Measurements from ENCODE around the gene ANKAR.

GRCh38 chr2:189673661-189674373 lies 653 bp upstream of the ANKAR start:
- TF ChIP-seq CTCF (conservative IDR thresholded peaks at IDR 0.05 in 1 of 2, IDR thresholded peaks at IDR 0.05 in 1 of 2; ENCODE audit: extremely low read depth in 1 of 2, insufficient read depth in 1 of 2, low read depth in 1 of 2, low read length in 2 of 2) (no peak), EZH2 (IDR thresholded peaks at IDR 0.05; ENCODE audit: borderline replicate concordance, low read length) (no peak)
